Lower leg skin (tissue), 3 donors: ENCODE measurements around the gene USF2.

Experiments
- POLR2A ChIP-seq, 2 donors: fragments of 450-650 bp; IDR thresholded peaks; one replicate each; pipeline ENCODE4 v1.6.1; 2016 to 2017; ENCODE audit warnings: antibody characterized with exemption in 2 of 2, mild to moderate bottlenecking in 1 of 2, moderate library complexity in 1 of 2
- TF ChIP-seq, protein P1 (sequence below), 3 donors: fragments of 450-650 bp; IDR thresholded peaks; one replicate each; pipeline ENCODE4 v1.5.1; 2016; ENCODE audit warnings: antibody characterized with exemption in 3 of 3, mild to moderate bottlenecking in 3 of 3, moderate library complexity in 2 of 3

- TF ChIP-seq, protein P1, sequence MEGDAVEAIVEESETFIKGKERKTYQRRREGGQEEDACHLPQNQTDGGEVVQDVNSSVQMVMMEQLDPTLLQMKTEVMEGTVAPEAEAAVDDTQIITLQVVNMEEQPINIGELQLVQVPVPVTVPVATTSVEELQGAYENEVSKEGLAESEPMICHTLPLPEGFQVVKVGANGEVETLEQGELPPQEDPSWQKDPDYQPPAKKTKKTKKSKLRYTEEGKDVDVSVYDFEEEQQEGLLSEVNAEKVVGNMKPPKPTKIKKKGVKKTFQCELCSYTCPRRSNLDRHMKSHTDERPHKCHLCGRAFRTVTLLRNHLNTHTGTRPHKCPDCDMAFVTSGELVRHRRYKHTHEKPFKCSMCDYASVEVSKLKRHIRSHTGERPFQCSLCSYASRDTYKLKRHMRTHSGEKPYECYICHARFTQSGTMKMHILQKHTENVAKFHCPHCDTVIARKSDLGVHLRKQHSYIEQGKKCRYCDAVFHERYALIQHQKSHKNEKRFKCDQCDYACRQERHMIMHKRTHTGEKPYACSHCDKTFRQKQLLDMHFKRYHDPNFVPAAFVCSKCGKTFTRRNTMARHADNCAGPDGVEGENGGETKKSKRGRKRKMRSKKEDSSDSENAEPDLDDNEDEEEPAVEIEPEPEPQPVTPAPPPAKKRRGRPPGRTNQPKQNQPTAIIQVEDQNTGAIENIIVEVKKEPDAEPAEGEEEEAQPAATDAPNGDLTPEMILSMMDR (IDR thresholded peaks at IDR 0.05): no peak
- TF ChIP-seq POLR2A (IDR thresholded peaks at IDR 0.05): no peak
Measured at GRCh38 chr19:35260694-35261304, 8.0 kb upstream of the USF2 start.
